ENCODE results near the gene OR51V1. TPM values are rescaled to one million over a fixed set of nuclear protein-coding genes. Genes with fewer than 3 reads are reported as not detected.

Gene OR51V1
- total RNA-seq, 1 donor from 2014 or later: not detected

GRCh38 chr11:5243816-5244180, 43.3 kb upstream of the OR51V1 start:
- Mint-ChIP-seq H3K9me3 (no peaks in the 10 kb centered on the region), H3K4me3 (no peak overlapping the region), H3K27me3 (peaks cover 5% of the 10 kb centered on the region), H3K36me3 (ENCODE audit: low read depth) (no peaks in the 10 kb centered on the region), H3K27ac (no peak overlapping the region), H3K4me1 (no peaks in the 10 kb centered on the region)
- ATAC-seq (ENCODE audit: low read depth) (no peak), DNase-seq (no peak)
- ChIA-PET POLR2A (no interaction called here), CTCF (no interaction called here)
- intact Hi-C loops (cut with micrococcal nuclease): no loop called here
- TF ChIP-seq, protein P1, sequence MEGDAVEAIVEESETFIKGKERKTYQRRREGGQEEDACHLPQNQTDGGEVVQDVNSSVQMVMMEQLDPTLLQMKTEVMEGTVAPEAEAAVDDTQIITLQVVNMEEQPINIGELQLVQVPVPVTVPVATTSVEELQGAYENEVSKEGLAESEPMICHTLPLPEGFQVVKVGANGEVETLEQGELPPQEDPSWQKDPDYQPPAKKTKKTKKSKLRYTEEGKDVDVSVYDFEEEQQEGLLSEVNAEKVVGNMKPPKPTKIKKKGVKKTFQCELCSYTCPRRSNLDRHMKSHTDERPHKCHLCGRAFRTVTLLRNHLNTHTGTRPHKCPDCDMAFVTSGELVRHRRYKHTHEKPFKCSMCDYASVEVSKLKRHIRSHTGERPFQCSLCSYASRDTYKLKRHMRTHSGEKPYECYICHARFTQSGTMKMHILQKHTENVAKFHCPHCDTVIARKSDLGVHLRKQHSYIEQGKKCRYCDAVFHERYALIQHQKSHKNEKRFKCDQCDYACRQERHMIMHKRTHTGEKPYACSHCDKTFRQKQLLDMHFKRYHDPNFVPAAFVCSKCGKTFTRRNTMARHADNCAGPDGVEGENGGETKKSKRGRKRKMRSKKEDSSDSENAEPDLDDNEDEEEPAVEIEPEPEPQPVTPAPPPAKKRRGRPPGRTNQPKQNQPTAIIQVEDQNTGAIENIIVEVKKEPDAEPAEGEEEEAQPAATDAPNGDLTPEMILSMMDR (IDR thresholded peaks at IDR 0.05): no peak

GRCh38 chr11:5242933-5243815, 42.7 kb upstream of the OR51V1 start:
- Mint-ChIP-seq H3K36me3 (ENCODE audit: low read depth) (no peaks in the 10 kb centered on the region), H3K4me3 (no peak overlapping the region), H3K27ac (no peak overlapping the region), H3K9me3 (no peaks in the 10 kb centered on the region), H3K4me1 (no peaks in the 10 kb centered on the region), H3K27me3 (peaks cover 5% of the 10 kb centered on the region)
- intact Hi-C loops (cut with micrococcal nuclease): no loop called here
- DNase-seq: no peak
- CTCF ChIA-PET: no interaction called here
- TF ChIP-seq, protein P1 (IDR thresholded peaks at IDR 0.05): no peak
- POLR2A ChIA-PET: no interaction called here
- no peak for ATAC-seq (ENCODE audit: low read depth)

- DNase-seq: no peak
- intact Hi-C loops (cut with micrococcal nuclease): no loop called here
- Mint-ChIP-seq H3K4me1 (no peaks in the 10 kb centered on the region), H3K27me3 (peaks cover 5% of the 10 kb centered on the region), H3K9me3 (no peaks in the 10 kb centered on the region), H3K36me3 (ENCODE audit: low read depth) (no peaks in the 10 kb centered on the region), H3K4me3 (no peak overlapping the region), H3K27ac (no peak overlapping the region)
- ATAC-seq (ENCODE audit: low read depth): no peak
- ChIA-PET CTCF (no interaction called here), POLR2A (no interaction called here)
- TF ChIP-seq, protein P1 (IDR thresholded peaks at IDR 0.05): no peak
Measured at GRCh38 chr11:5242208-5242607, 41.7 kb upstream of the OR51V1 start.

DNA sequence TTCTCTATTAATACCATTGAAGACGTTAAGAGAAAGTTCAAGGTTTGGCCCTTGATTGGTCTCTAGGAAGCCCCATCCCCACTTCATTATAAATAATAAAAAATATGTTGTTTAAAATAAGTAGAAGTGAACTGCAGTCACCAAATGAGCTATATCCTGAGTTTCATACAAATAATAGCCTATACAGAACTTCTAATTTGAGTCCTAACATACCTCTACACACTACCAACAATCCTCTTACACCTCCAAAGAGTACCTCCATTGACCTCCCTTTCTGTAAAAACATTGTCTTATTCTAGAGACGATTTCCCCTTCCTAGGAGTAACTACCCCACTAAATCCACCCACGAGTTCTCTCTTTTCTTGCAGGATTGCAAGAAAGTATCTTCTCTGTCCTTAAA, 41.0 kb upstream of the OR51V1 start:
- Mint-ChIP-seq H3K27ac (no peak overlapping the region), H3K36me3 (ENCODE audit: low read depth) (no peaks in the 10 kb centered on the region), H3K27me3 (peaks cover 5% of the 10 kb centered on the region), H3K9me3 (no peaks in the 10 kb centered on the region), H3K4me1 (no peaks in the 10 kb centered on the region), H3K4me3 (no peak overlapping the region)
- ChIA-PET POLR2A (no interaction called here), CTCF (no interaction called here)
- TF ChIP-seq, protein P1 (IDR thresholded peaks at IDR 0.05): no peak
- no peak for DNase-seq
- no peak for ATAC-seq (ENCODE audit: low read depth)
- intact Hi-C loops (cut with micrococcal nuclease): no loop called here

GRCh38 chr11:5240458-5240857, 40.0 kb upstream of the OR51V1 start:
- Mint-ChIP-seq H3K4me3 (no peak overlapping the region), H3K27ac (no peak overlapping the region), H3K4me1 (no peaks in the 10 kb centered on the region), H3K27me3 (peaks cover 5% of the 10 kb centered on the region), H3K36me3 (ENCODE audit: low read depth) (no peaks in the 10 kb centered on the region), H3K9me3 (no peaks in the 10 kb centered on the region)
- ATAC-seq (ENCODE audit: low read depth): no peak
- DNase-seq: no peak
- CTCF ChIA-PET: no interaction called here
- POLR2A ChIA-PET: no interaction called here
- intact Hi-C loops (cut with micrococcal nuclease): no loop called here
- TF ChIP-seq, protein P1 (IDR thresholded peaks at IDR 0.05): no peak

Data from activated B cell treated with CpG ODN at 0.5 μM for 24 hours (primary cell).